HepG2 (cell line): ENCODE results near the gene LMAN1L. TPM values are rescaled to one million over a fixed set of nuclear protein-coding genes. Genes with fewer than 3 reads are reported as not detected.

ENCODE experiments used
- ATAC-seq: fragments of 200-7000 bp; cut with Tn5 transposase; 3 replicates; pipeline ENCODE4 v1.9.1; 2020; ENCODE audit warnings: mild to moderate bottlenecking, moderate library complexity
- BruUV-seq: library from RNA; stranded (reverse); fragments of 400-500 nt; replicated peaks from 2 replicates; lab custom pipeline; 2021; lab: Mats Ljungman, UMichigan
- CTCF ChIA-PET: fragments of 300-600 bp; formaldehyde crosslinking; extraction: SDS; loops from one replicate; lab custom pipeline; 2021; ENCODE audit warnings: low total read pairs, inconsistent platforms, low intra/inter-chr PET ratio; lab: Yijun Ruan, JAX
- POLR2A ChIA-PET: fragments of 350-600 bp; sonication (Branson Sonifier 250); formaldehyde crosslinking; loops from one replicate; lab custom pipeline; 2020; ENCODE audit warnings: antibody characterized with exemption, inconsistent platforms; lab: Yijun Ruan, JAX
- DNase-seq: peaks from one replicate; pipeline ENCODE4 v3.0.0-alpha.2; 2015; ENCODE audit warnings: low spot score
- FAIRE-seq: peaks from 3 replicates; lab custom pipeline; 2011; peaks lifted over from hg19 to GRCh38; lab: Jason Lieb, UNC
- H2AFZ ChIP-seq: one replicate; pipeline ENCODE4 v1.6.1; 2011; ENCODE audit warnings: low read length, inconsistent platforms
- H3K27ac ChIP-seq: fragments of 300-600 bp; 3 replicates; pipeline ENCODE4 v1.8.0; 2011; ENCODE audit warnings: mixed run types, mild to moderate bottlenecking, mixed read lengths, low read length, inconsistent platforms; ENCODE audit not compliant: insufficient read depth; ENCODE audit errors: extremely low read length
- H3K27me3 ChIP-seq, 2 experiments: fragments of 200-600 bp in 1 of 2; 2 replicates in 1 of 2; 3 replicates in 1 of 2; pipeline versions ENCODE4 v1.6.0 to v1.8.0; 2011; ENCODE audit warnings: low read length in 2 of 2, mild to moderate bottlenecking in 2 of 2, moderate library complexity in 2 of 2, inconsistent platforms in 1 of 2; ENCODE audit not compliant: insufficient read depth in 2 of 2, control insufficient read depth in 1 of 2
- H3K36me3 ChIP-seq, 2 experiments: fragments of 200-600 bp in 1 of 2; replicated peaks in 1 of 2; 2 replicates in 1 of 2; 3 replicates in 1 of 2; pipeline versions ENCODE4 v1.5.1 to v1.8.0; 2011; ENCODE audit warnings: low read length in 2 of 2, inconsistent platforms in 1 of 2; ENCODE audit not compliant: insufficient read depth in 2 of 2, control insufficient read depth in 1 of 2
- H3K4me1 ChIP-seq: 2 replicates; pipeline ENCODE4 v1.5.1; 2012; ENCODE audit warnings: low read length, inconsistent platforms; ENCODE audit not compliant: insufficient read depth
- H3K4me2 ChIP-seq: 2 replicates; pipeline ENCODE4 v1.6.0; 2011; ENCODE audit warnings: low read depth, low read length, inconsistent platforms
- H3K4me3 ChIP-seq, 3 experiments: fragments of 200-600 bp in 1 of 3; sonication (generic), shearing (Covaris generic) in 1 of 3; replicated peaks in 1 of 3; 2 replicates each; pipeline ENCODE4 v1.5.1; 2011 to 2016; ENCODE audit warnings: low read length in 3 of 3, inconsistent platforms in 2 of 3, low read depth in 2 of 3, mild to moderate bottlenecking in 2 of 3, control low read depth in 1 of 3, mixed read lengths in 1 of 3; ENCODE audit not compliant: insufficient read depth in 1 of 3
- H3K79me2 ChIP-seq: one replicate; pipeline ENCODE4 v1.6.1; 2011; ENCODE audit warnings: low read length, inconsistent platforms; ENCODE audit not compliant: insufficient read depth
- H3K9ac ChIP-seq: 2 replicates; pipeline ENCODE4 v1.6.0; 2011; ENCODE audit warnings: mild to moderate bottlenecking, low read depth, low read length, inconsistent platforms; ENCODE audit not compliant: insufficient read depth
- H3K9me3 ChIP-seq: 2 replicates; pipeline ENCODE4 v1.5.1; 2012; ENCODE audit warnings: mild to moderate bottlenecking, low read length
- H4K20me1 ChIP-seq: 2 replicates; pipeline ENCODE4 v1.6.0; 2011; ENCODE audit warnings: inconsistent platforms, mild to moderate bottlenecking, low read length, moderate library complexity; ENCODE audit not compliant: insufficient read depth
- CBX1 ChIP-seq: IDR thresholded peaks from one replicate; pipeline ENCODE4 v1.6.1; 2016; ENCODE audit warnings: antibody characterized with exemption, low read depth
- MEF2D ChIP-seq: sonication (generic); formaldehyde crosslinking; IDR thresholded peaks from 2 replicates; pipeline ENCODE4 v1.5.1; 2020; ENCODE audit warnings: mild to moderate bottlenecking, missing genetic modification reagents
- MLLT10 ChIP-seq: sonication (generic); formaldehyde crosslinking; IDR thresholded peaks from 2 replicates; pipeline ENCODE4 v1.4.0; 2020; ENCODE audit warnings: missing genetic modification reagents
- SMAD3 ChIP-seq: sonication (generic); formaldehyde crosslinking; IDR thresholded peaks from 2 replicates; pipeline ENCODE4 v1.4.0; 2020; ENCODE audit warnings: missing genetic modification reagents
- SNAPC5 ChIP-seq: sonication (generic); formaldehyde crosslinking; IDR thresholded peaks from 2 replicates; pipeline ENCODE4 v1.8.1; 2023; ENCODE audit warnings: mild to moderate bottlenecking, missing genetic modification reagents, borderline replicate concordance
- THYN1 ChIP-seq: sonication (generic); formaldehyde crosslinking; IDR thresholded peaks from 2 replicates; pipeline ENCODE4 v1.8.1; 2023; ENCODE audit warnings: low read depth, mild to moderate bottlenecking, moderate library complexity, missing genetic modification reagents, borderline replicate concordance
- ZMYM3 ChIP-seq: sonication (generic); formaldehyde crosslinking; IDR thresholded peaks from 2 replicates; pipeline ENCODE4 v1.5.1; 2020; ENCODE audit warnings: mild to moderate bottlenecking, missing genetic modification reagents
- ZNF24 ChIP-seq: fragments of 450-650 bp; IDR thresholded peaks from 2 replicates; pipeline ENCODE4 v1.6.1; 2017; ENCODE audit warnings: antibody characterized with exemption, mild to moderate bottlenecking
- ZNF264 ChIP-seq: sonication (generic); formaldehyde crosslinking; IDR thresholded peaks from 2 replicates; pipeline ENCODE4 v1.4.0; 2020; ENCODE audit warnings: missing genetic modification reagents
- ZNF333 ChIP-seq: sonication (generic); formaldehyde crosslinking; IDR thresholded peaks from 2 replicates; pipeline ENCODE4 v1.4.0; 2020; ENCODE audit warnings: mild to moderate bottlenecking, missing genetic modification reagents, borderline replicate concordance
- ZNF337 ChIP-seq: sonication (generic); formaldehyde crosslinking; IDR thresholded peaks from 2 replicates; pipeline ENCODE4 v1.5.1; 2020; ENCODE audit warnings: missing genetic modification reagents, low read depth, mild to moderate bottlenecking, borderline replicate concordance
- ZNF580 ChIP-seq: IDR thresholded peaks from 2 replicates; pipeline ENCODE4 v1.6.1; 2016; ENCODE audit warnings: low read depth, borderline replicate concordance
- ZSCAN9 ChIP-seq: IDR thresholded peaks from 2 replicates; pipeline ENCODE4 v1.6.1; 2016; ENCODE audit warnings: borderline replicate concordance
- WGBS: methylation state at CpG from one replicate; pipeline ENCODE4 v1.1.6; 2017; ENCODE audit warnings: low lambda C conversion rate; 5-methylcytosine and 5-hydroxymethylcytosine counted together
- in situ Hi-C: cut with HindIII; loops from 2 replicates; pipeline ENCODE4 v1.10.0; 2017; ENCODE audit warnings: low pct_unique_long_range_greater_than_20kb; ENCODE audit not compliant: extremely low pct_ligation_motif_present
- intact Hi-C: fragments of 100-400 bp; cut with micrococcal nuclease; formaldehyde crosslinking; loops from one replicate; pipeline ENCODE4 v1.10.0; 2022; ENCODE audit not compliant: unreplicated experiment
- polyA plus RNA-seq, 8 experiments: library from polyadenylated mRNA; depleted of rRNA in 3 of 8; stranded (reverse) in 7 of 8; unstranded in 1 of 8; fragments of >200 nt; fragmentation: Illumina TruSeq in 4 of 8; extraction: Trizol in 4 of 8; gene quantifications; 2 replicates each; pipeline versions ENCODE4 v1.2.1 to v1.2.3, GENCODE V29; 2011 to 2016; ENCODE audit warnings: low read depth in 4 of 8, missing spikeins in 1 of 8, mixed read lengths in 1 of 8; ENCODE audit not compliant: insufficient read depth in 1 of 8
- total RNA-seq, 5 experiments: library from RNA; depleted of rRNA; stranded (reverse); fragments of >200 nt; fragmentation: Illumina TruSeq; extraction: Trizol; gene quantifications; 2 replicates each; pipeline ENCODE4 v1.2.3, GENCODE V29; 2016; ENCODE audit warnings: low read depth in 1 of 5
- TF ChIP-seq, protein P1 (sequence below): sonication (generic); formaldehyde crosslinking; IDR thresholded peaks from 2 replicates; pipeline ENCODE4 v1.5.0; 2020; ENCODE audit warnings: missing genetic modification reagents
- TF ChIP-seq, protein P2 (sequence below): sonication (generic); IDR thresholded peaks from 2 replicates; pipeline ENCODE4 v1.6.1; 2016; ENCODE audit warnings: low read depth, borderline replicate concordance
- TF ChIP-seq, protein P3 (sequence below): sonication (generic); formaldehyde crosslinking; IDR thresholded peaks from 2 replicates; pipeline ENCODE4 v1.5.0; 2020; ENCODE audit warnings: missing genetic modification reagents

The LMAN1L gene
- total and polyA plus RNA-seq, 2 of the 13 experiments (the other 11 are each of a cell fraction or from before 2014, with no cell fraction given) = not detected

- Histone ChIP-seq H3K36me3 (peaks cover 9 to 25% of the 10 kb centered on the region in 2 experiments; a peak in 4 of 5 replicates), H4K20me1 (peaks cover 27% of the 10 kb centered on the region; the same call in 1 of the 2 replicates), H3K4me3 (no peak overlapping the region), H3K79me2 (peaks cover 39% of the 10 kb centered on the region), H3K4me1 (peaks cover 26% of the 10 kb centered on the region), H3K9ac (no peak overlapping the region), H3K27ac (no peak overlapping the region), H2AFZ (no peak overlapping the region), H3K9me3 (no peaks in the 10 kb centered on the region), H3K4me2 (no peak overlapping the region), H3K27me3 (no peaks in the 10 kb centered on the region)
- ChIA-PET CTCF (no interaction called here), POLR2A (interaction anchor here (1.7 kb wide), 1 partner anchor 10 kb away, joined by 3 read pairs; no protein-coding TSS in a partner anchor)
- no peak for DNase-seq
- ATAC-seq = no peak
- in situ Hi-C loops (no loop called here), intact Hi-C loops (no loop called here)
- no peak for TF ChIP-seq CBX1
- no peak for TF ChIP-seq MEF2D (CRISPR knock-in tag)
- no peak for TF ChIP-seq ZNF337 (CRISPR knock-in tag)
- no peak for TF ChIP-seq ZNF580 (CRISPR knock-in tag)
- no peak for TF ChIP-seq ZMYM3
- no peak for TF ChIP-seq ZNF333 (CRISPR knock-in tag)
- no peak for TF ChIP-seq ZNF264 (CRISPR knock-in tag)
- TF ChIP-seq, protein P1, sequence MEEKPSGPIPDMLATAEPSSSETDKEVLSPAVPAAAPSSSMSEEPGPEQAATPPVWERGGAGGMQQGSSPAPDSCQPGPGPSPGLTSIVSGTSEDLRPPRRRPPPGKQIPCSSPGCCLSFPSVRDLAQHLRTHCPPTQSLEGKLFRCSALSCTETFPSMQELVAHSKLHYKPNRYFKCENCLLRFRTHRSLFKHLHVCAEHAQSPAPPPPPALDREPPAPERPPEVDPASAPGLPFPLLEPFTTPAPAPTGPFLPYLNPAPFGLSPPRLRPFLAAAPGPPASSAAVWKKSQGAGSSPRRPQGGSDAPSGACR (CRISPR knock-in tag) = no peak
- no peak for TF ChIP-seq SNAPC5 (CRISPR knock-in tag)
- TF ChIP-seq, protein P2, sequence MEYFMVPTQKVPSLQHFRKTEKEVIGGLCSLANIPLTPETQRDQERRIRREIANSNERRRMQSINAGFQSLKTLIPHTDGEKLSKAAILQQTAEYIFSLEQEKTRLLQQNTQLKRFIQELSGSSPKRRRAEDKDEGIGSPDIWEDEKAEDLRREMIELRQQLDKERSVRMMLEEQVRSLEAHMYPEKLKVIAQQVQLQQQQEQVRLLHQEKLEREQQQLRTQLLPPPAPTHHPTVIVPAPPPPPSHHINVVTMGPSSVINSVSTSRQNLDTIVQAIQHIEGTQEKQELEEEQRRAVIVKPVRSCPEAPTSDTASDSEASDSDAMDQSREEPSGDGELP = no peak
- TF ChIP-seq MLLT10 (CRISPR knock-in tag) = no peak
- TF ChIP-seq, protein P3, sequence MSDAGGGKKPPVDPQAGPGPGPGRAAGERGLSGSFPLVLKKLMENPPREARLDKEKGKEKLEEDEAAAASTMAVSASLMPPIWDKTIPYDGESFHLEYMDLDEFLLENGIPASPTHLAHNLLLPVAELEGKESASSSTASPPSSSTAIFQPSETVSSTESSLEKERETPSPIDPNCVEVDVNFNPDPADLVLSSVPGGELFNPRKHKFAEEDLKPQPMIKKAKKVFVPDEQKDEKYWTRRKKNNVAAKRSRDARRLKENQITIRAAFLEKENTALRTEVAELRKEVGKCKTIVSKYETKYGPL (CRISPR knock-in tag) = no peak
- TF ChIP-seq THYN1 (CRISPR knock-in tag) = no peak
- TF ChIP-seq ZSCAN9 (CRISPR knock-in tag) = no peak
- no peak for TF ChIP-seq ZNF24
- no peak for TF ChIP-seq SMAD3 (CRISPR knock-in tag)
- 96% methylated on average over 10 of the region's 15 CpGs for WGBS
- FAIRE-seq = no peak
- BruUV-seq = no TSS peak
These were observed 22.3 kb upstream of the LMAN1L start for GRCh38 chr15:74790080-74790916.
